NCI-H2171 treated with DMSO at 0.1 percent for 48 hours (cell line): ENCODE measurements around the gene PPP1R3E.
"Not testable (repeated sequence)": the region's sequence is repeated elsewhere in the genome, so short reads cannot be mapped to it uniquely, and the experiment has no call there.

Source experiments
- DNase-seq: peaks from one replicate; lab custom pipeline; 2025; lab: John Stamatoyannopoulos, UW

PPP1R3E gene

DNA sequence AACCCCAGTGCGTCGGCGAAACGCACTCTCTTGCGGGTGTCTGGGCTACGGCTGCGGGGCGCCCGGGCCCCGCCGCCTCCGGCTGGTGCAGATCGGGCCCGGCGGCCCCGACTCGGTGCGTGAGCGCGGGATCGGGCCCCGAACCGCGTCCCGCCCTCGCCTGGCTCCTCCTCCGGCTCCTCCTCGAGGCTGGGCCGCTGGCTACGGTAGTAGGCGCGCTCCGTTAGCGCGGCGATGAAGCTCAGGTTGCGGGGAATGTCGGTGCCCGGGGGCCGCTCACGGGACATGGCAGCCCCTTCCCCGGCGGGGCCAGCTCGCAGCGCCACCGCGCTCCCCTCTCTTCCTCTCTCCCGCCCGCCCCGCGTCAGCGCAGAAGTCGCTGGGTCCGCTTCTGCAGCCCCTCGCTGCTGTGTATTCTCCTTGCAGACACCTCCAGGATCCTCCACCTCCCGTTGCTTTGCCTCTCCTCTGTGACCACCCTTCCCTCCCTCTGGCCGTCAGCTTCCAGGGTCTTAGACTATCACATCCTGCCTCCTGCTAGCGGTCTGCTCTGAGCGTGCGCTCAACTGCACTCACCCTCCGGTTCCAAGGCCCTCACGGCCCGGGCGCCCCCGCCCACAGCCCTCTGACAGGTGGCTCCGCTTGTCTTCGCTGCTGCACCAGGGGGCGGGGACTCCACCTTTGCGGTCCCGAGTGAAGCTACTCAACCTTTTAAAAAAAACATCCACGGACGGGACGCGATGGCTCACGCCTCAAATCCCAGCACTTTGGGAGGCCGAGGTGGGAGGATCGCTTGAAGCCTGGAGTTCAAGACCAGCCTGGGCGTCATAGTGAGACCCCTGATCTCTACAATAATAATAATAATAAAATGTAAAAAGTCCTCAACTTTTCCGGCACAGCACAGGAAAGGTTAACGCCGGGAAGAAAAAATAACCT lies at the start of gene PPP1R3E:
Gene PPP1R3E, minus strand, starts transcription at position 570 of the 936 bp plus-strand sequence. Its CDS starts 283 bp downstream, at position 287.
- peak; percentile 87 for DNase-seq

DNA sequence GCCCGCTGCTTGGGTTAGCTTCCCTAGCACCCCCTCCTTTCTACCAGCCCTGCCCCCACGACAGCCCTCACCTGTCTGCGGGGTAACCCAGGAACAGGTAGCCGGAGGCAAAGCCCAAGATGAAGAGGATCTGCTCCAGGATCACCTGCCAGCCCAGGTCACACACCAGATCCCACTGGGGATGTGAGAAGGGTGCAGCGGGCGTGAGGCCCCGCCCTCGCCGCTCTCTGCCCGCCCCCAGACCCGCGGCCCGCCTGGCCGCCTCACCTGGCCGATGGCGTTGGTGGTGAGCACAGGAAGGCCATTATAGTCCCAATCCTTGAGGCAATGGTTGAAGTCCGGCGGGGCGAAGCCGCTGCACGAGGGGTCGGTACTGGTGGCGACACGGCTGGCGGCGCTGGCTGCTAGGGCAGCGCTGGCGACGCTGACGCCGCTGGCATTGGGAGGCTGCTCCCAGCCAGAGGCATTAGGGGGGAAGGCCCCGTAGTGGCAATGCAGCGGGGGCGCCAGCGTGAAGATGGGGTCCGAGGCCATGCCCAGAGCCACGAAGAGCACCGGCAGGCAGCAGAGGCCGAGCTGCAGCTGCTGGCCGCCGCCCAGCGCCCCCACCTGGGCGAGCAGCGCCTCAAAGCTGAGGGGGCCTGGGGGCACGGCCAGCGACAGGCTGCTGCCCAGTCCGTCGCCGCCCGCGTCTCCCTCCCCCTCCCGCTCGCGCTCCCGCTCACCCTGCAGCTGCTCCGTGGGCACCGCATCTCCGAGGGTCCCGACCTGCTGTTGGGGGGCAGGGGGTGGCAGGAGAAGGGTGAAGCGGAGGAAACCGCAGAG lies 49.2 kb upstream of the PPP1R3E start:
- no peak for DNase-seq

- DNase-seq = no peak
Measured at GRCh38 chr14:23349156-23349845, 46.6 kb upstream of the PPP1R3E start.

GRCh38 chr14:23348297-23348655 lies 45.6 kb upstream of the PPP1R3E start:
- DNase-seq = no peak

DNA sequence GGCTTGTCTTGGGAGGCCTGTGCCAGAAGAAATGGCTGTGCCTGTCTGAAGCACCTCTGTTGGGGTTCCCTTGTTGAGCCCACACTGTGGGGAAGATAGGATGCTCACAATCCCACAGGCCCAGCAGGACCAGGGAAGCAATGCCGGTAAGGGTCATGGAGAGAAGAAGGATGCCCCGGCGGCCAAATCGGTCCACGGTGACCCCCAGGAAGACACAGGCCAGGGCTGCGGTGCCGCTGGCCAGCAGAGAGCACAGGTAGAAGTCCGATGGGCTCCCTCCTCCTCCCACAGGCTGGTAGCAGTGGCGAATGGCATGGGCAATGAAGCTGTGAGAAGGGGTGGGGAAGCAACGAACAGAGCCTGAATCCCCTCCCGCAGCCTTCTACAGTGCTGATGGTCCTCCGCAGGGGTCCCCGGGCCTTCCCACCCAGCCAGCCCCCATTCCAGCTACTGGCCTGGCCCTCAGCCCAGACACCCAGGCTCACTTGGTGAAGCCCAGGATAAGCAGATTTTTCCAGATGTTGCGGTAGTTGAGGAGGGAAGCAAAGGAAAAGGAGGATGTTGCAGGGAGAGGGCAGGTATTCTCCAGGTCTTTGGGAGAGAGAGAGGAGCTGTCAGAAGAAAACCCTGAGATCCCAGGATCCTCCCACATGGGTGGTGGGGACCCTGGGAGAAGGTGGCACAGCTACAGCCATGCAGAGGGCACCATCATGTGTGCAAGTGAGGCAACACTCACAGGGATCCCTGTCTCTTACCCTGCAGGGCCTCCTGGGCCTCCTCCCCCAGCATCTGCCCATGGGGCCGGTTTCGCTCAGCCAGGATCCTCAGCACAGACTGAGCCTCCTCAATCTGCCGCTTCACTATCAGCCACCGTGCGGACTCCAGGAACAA lies 45.0 kb upstream of the PPP1R3E start:
- no peak for DNase-seq

DNA sequence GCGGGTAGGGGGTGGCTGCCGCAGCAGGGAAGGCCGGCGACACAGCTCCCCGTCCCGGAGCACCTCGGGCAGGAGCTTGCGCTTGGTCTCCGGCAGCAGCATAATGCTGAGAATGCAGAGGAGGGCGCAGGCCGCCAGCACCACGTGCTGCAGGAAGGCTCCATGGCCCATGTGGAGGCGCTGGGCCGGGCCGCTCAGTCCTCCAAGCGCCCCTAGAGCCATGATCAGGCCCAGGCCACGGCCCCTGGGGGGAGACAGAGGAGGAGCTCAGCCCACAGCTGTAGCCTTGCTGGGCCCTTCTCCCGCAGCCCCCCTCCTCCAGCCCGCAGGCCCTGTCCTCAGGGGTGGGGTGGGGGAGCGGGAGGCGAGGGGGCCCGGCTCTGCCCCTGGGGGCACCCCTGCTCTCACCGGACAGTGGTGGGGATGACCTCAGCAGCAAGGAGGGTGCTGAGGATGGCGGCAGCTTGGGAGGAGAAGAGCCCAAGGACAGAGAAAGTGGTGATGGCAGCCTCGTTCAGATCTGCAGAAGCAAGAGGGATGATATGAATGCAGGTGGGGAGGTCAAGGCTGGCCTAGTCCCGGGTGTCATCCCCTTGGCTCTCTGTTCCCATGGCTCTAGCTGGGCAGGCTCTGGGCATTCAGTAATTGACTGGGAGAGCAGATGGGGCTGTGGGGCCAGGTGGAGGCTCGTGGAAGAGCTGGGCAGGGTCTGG lies 44.2 kb upstream of the PPP1R3E start:
- no peak for DNase-seq

GRCh38 chr14:23345987-23346692 lies 43.5 kb upstream of the PPP1R3E start:
- DNase-seq = no peak

GRCh38 chr14:23344481-23344880 lies 41.8 kb upstream of the PPP1R3E start:
- DNase-seq = no peak

DNA sequence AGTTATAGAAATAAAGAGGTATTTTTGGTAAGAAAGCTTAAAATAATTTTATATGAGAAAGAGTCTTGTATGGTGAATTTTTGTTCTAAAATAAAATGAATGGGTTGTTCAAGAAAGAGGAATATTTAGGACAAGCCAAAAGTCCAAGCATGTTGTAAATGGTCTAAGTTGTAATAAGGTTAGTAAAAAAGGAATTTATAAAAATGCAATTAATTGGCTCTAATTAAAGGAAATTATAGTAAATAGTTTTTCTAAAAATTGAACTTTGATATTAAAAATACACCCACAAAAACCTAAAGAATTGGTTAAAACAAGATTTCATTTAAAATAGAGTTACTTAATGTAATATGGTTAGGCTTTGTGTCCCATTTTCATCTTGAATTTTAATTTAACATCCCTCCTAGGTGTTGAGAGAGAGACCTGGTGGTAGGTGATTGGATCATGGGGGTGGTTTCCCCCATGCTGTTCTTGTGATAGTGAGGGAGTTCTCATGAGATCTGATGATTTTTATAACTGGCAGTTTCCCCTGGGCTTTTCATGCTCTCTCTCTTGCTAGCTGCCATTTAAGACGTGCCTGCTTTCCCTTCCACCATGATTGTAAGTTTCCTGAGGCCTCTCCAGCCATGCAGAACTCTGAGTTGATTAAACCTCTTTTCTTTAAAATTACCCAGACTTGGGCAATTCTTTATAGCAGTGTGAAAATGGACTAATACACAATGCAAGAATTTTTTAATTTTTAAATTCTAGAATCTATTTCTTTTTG lies 37.0 kb upstream of the PPP1R3E start:
- DNase-seq = no peak

DNA sequence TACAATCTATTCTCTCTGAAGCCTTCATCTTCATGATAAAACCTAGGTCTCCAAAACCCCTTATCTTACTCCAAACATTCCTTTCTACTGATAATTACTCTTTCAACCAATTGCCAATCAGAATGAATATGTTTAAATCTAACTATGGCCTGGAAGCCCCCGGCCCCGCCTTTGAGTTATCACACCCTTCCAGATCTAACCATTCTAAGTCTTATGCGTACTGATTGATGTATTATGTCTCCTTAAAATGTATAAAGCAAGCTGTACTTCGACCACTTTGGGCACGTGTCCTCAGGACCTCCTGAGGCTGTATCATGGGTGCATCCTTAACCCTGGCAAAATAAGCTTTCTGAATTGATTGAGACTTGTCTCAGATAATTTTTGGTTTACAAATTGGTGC lies 33.0 kb upstream of the PPP1R3E start:
- no peak for DNase-seq

DNA sequence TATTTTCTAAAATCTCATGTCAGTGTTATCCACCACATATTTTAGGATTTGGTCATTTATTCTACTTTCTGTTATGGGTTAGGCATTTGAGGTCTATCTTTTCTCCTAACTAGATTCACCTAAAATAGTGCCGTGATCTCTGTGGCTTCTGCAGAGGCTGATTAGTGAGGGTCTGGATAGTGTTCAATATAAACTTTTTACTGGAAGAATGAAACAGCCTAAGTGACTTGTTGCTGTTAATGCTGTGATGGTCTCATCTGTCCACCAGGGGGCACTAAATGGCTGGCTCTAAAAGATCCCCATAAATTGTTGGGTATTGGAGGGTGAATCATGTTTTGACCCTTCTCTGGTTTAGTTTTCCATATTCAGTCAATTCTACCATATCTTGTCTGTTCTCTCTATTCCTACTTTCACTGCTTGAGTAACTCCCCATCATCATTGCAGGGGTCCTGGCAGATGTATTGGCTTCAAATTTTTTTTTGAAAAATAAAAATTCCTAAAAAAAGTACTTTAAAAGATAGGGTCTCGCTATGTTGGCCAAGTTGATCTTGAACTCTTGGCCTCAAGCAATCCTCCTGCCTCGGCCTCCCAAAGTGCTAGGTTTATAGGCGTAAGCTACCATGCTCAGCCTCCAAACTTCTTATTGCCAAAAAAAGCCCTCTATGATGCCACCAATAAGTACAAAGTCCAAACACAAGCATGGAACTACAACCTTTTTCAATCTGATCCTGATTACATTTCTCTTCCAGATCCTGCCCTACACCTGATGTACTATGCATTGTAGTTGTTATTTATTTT lies 25.5 kb upstream of the PPP1R3E start:
- peak; percentile 75 for DNase-seq

GRCh38 chr14:23326491-23327332 lies 24.1 kb upstream of the PPP1R3E start:
- DNase-seq = peak; percentile 12

DNA sequence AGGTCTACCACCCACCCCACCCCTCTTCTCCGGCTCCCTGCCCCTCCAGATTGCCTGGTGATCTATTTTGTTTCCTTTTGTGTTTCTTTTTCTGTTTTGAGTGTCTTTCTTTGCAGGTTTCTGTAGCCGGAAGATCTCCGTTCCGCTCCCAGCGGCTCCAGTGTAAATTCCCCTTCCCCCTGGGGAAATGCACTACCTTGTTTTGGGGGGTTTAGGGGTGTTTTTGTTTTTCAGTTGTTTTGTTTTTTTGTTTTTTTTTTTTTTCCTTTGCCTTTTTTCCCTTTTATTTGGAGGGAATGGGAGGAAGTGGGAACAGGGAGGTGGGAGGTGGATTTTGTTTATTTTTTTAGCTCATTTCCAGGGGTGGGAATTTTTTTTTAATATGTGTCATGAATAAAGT lies 23.1 kb upstream of the PPP1R3E start:
- not testable (repeated sequence) for DNase-seq

DNA sequence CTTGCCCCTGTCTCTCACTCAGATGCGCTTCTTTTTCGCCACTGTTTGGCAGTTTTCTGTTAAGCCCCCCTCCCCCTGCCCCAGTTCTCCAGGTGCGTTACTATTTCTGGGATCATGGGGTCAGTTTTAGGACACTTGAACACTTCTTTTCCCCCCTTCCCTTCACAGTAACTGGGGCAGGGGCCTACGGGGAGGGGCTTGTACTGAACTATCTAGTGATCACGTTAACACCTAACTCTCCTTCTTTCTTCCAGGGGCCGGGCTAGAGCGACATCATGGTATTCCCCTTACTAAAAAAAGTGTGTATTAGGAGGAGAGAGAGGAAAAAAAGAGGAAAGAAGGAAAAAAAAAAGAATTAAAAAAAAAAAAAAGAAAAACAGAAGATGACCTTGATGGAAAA lies 22.3 kb upstream of the PPP1R3E start:
- DNase-seq = no peak

DNA sequence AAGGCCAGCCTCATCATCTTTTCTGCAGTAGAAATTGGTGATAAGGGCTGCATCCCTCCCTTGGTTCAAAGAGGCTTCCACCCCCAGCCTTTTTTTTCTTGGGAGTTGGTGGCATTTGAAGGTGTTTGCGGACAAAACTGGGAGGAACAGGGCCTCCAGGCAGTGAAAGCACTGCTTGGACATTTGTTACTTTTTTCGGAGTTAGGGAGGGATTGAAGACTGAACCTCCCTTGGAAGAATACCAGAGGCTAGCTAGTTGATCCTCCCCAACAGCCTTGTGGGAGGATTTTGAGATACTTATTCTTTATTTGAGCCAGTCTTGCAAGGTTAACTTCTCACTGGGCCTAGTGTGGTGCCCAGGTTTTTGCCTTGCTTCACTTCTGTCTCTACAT lies 21.8 kb upstream of the PPP1R3E start:
- no peak for DNase-seq

DNA sequence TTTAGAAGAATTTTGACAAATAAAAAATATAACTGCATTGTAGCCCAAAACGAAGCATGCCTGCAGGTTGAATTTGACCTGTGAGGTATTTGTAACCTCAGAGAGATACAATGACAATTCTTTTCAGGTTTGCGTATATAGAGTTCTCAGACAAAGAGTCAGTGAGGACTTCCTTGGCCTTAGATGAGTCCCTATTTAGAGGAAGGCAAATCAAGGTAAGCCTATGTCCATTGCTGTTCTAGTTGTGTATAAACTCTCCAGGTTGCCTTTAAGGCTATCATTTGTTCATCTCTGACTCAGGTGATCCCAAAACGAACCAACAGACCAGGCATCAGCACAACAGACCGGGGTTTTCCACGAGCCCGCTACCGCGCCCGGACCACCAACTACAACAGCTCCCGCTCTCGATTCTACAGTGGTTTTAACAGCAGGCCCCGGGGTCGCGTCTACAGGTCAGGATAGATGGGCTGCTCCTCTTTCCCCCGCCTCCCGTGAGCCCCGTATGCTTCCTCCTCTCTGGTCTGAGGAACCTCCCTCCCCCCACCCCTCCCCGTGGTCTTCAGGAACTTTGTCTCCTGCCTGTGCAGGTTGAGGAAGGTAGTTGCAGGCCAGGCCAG lies 21.3 kb upstream of the PPP1R3E start:
- no peak for DNase-seq
